ENCODE results near the gene GYG2.
"Not testable (repeated sequence)": the region's sequence is repeated elsewhere in the genome, so short reads cannot be mapped to it uniquely, and the experiment has no call there.

Gene GYG2

GRCh38 chrX:2828344-2828958 lies at the start of gene GYG2:
Gene GYG2 (plus strand): TSS chrX:2828930. CDS start chrX:2830189, 1,259 bp downstream.
- no peak for DNase-seq (ENCODE audit: low spot score)

- not testable (repeated sequence) for DNase-seq (ENCODE audit: low spot score)
Observed at GRCh38 chrX:2780472-2781225, 48.1 kb upstream of the GYG2 start.

DNA sequence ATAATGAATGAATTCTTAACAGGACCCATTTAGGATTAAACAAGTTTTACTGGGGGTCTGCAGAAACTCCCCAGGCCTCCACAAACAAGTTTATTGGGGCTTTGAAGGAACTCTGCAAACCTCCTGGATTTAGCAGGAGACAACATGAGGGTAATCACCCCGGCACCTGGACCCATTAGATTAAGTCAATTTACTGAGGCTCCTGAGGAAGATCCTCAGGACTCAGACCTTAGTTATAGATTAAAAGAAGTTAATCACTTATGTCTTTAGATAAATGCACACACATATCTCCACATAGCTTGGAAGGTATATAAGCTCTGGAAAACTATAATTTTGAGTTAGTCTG lies 47.5 kb upstream of the GYG2 start:
- no peak for DNase-seq (ENCODE audit: low spot score)

- no peak for DNase-seq (ENCODE audit: low spot score)
Observed at GRCh38 chrX:2781698-2782097, 47.0 kb upstream of the GYG2 start.

DNA sequence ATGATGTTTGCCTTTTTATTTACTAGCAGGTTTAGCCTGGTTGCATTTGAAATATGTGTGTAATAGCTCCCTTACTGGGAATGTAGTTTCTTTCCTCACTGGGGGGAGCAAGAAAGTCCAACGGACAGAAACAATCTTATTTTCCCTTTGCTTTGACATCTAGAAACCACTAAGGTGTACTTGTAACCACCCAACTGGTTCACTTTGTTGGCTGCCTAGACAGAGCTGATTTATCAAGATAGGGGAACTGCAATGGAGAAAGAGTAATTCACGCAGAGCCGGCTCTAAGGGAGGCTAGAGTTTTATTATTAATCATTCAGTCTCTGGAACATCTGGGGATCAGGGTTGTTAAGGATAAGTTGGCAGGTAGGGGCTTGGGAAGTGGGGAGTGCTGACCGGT lies 46.6 kb upstream of the GYG2 start:
- no peak for DNase-seq (ENCODE audit: low spot score)

DNA sequence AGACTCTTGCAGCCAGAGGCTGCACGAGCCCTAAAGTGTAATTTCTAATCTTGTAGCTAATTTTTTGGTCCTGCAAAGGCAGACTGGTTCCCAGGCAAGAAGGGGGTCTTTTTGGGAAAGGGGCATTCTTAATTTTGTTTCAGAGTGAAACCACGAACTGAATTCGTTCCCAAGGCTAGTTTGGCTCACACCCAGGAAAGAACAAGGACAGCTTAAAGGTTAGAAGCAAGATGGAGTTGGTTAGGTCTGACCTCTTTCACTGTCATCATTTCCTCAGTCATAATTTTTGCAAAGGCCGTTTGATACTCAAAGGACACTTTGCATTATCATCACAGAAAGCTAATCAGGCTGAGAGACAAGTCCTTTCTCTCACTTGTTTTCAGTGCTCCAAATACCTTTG lies 46.0 kb upstream of the GYG2 start:
- no peak for DNase-seq (ENCODE audit: low spot score)

DNA sequence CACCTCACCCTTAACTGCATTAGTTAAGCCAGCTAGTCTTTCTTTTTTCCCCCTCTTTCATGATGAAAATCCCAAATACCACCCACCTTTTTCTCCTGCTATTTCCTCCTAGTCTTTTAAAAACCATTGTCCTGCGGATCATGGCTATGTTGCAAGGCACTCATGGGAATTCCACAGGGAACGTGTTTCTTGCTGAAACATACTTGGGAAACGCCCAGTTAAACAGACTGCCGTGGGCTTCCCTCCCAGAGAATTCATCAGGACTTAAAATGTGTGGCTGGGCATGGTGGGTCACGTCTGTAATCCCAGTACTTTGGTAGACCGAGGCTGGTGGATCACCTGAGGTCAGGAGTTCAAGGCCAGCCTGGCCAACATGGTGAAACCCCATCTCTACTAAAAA lies 44.7 kb upstream of the GYG2 start:
- no peak for DNase-seq (ENCODE audit: low spot score)

GRCh38 chrX:2785538-2785937 lies 43.2 kb upstream of the GYG2 start:
- DNase-seq (ENCODE audit: low spot score) = no peak

GRCh38 chrX:2788980-2789379 lies 39.8 kb upstream of the GYG2 start:
- no peak for DNase-seq (ENCODE audit: low spot score)

GRCh38 chrX:2789569-2789968 lies 39.2 kb upstream of the GYG2 start:
- DNase-seq (ENCODE audit: low spot score) = no peak

DNA sequence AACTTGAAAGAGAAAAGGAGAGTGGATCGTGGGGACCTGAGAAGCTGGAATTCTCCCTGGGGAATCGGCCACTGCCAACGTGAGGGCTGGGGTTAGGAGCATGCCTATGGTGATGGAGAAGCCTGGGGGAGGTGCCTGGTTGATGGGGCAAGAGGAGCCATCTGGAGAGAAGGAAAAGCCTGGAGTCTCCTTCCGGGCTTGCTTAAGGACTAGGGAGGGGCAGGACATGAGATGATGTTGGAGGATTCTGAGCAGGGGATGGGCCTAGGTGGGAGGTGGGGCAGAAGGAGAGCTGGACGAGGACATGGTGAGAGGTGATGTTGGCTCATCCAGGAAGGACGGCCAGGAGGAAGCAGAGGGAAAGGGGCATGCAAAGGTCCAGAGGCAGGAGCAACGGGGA lies 35.0 kb upstream of the GYG2 start:
- no peak for DNase-seq (ENCODE audit: low spot score)

GRCh38 chrX:2794336-2794735 lies 34.4 kb upstream of the GYG2 start:
- no peak for DNase-seq (ENCODE audit: low spot score)

- DNase-seq (ENCODE audit: low spot score) = not testable (repeated sequence)
Observed at GRCh38 chrX:2796808-2797207, 31.9 kb upstream of the GYG2 start.

GRCh38 chrX:2799369-2799768 lies 29.4 kb upstream of the GYG2 start:
- no peak for DNase-seq (ENCODE audit: low spot score)

GRCh38 chrX:2799980-2800379 lies 28.8 kb upstream of the GYG2 start:
- DNase-seq (ENCODE audit: low spot score) = not testable (repeated sequence)

DNA sequence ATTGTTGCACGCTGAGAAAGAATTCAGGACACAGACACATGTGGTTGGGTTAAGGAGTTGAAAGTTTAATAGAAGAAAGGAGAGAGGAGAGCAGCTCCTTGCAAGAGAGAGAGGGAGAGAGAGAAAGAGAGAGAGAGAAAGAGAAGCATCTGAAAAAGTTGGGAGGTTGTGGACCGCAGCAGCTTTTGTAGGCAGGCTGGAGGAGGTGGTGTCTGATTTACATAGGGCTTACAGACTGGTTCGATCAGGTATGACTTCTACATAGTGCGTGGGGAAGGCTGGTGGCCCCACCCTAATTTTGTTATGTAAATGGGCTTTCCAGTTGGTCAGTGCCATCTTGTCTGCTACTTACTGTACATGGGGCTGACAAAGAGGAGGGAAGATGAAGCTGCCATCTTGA lies 27.5 kb upstream of the GYG2 start:
- no peak for DNase-seq (ENCODE audit: low spot score)

GRCh38 chrX:2802376-2803090 lies 26.2 kb upstream of the GYG2 start:
- DNase-seq (ENCODE audit: low spot score) = not testable (repeated sequence)

DNA sequence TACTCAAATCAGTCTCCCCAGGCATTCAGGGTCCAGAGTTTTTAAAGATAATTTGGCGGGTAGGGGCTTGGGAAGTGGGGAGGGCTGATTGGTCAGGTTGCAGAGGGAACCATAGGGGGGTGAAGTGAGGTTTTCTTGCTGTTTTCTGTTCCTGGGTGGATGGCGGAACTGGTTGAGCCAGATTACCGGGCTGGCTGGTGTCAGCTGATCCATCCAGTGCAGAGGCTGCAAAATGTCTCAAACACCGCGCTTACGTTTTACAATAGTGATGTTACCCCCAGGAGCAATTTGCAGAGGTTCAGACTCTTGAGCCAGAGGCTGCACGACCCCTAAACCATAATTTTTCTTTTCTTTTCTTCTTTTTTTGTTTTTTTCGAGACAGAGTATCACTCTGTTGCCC lies 25.2 kb upstream of the GYG2 start:
- DNase-seq (ENCODE audit: low spot score) = not testable (repeated sequence)

GRCh38 chrX:2804106-2804843 lies 24.5 kb upstream of the GYG2 start:
- DNase-seq (ENCODE audit: low spot score) = not testable (repeated sequence)

GRCh38 chrX:2804858-2805257 lies 23.9 kb upstream of the GYG2 start:
- peak; percentile 65 for DNase-seq (ENCODE audit: low spot score)

- DNase-seq (ENCODE audit: low spot score) = no peak
Observed at GRCh38 chrX:2811271-2811670, 17.5 kb upstream of the GYG2 start.

- peak; percentile 74 for DNase-seq (ENCODE audit: low spot score)
Observed at GRCh38 chrX:2812161-2812907, 16.4 kb upstream of the GYG2 start.
